GM12801 (cell line): ENCODE results near the gene PRKCH.

Experiments
- CTCF ChIP-seq: IDR thresholded peaks from one replicate; pipeline ENCODE4 v1.5.1; 2011; ENCODE audit warnings: control low read depth; ENCODE audit not compliant: insufficient read length; ENCODE audit errors: extremely low read depth

Gene PRKCH

GRCh38 chr14:61460718-61461611 lies 139.6 kb downstream of the PRKCH start:
- no peak for TF ChIP-seq CTCF

DNA sequence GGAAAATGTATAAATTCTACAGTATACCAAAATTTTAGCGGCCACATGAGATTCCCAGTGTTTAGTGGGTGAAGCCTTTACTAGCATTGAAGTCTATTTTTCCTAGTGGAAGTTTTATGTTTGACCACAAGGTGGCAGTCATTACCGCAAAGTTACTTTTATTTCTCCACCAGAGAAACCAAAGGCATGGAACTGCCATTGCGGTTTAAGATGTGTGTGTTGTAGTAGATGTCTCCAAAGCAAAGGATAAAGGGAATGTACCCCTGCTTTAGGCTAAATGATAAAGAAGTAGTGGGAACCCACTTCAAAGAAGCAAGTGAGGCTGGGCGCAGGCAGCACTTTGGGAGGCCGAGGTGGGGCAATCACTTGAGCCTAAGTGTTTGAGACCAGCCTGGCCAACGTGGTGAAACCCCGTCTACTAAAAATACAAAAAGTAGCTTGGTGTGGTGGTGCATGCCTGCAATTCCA lies 140.5 kb downstream of the PRKCH start:
- TF ChIP-seq CTCF: no peak

- TF ChIP-seq CTCF: no peak
These were observed 141.3 kb downstream of the PRKCH start for GRCh38 chr14:61462566-61463193.

DNA sequence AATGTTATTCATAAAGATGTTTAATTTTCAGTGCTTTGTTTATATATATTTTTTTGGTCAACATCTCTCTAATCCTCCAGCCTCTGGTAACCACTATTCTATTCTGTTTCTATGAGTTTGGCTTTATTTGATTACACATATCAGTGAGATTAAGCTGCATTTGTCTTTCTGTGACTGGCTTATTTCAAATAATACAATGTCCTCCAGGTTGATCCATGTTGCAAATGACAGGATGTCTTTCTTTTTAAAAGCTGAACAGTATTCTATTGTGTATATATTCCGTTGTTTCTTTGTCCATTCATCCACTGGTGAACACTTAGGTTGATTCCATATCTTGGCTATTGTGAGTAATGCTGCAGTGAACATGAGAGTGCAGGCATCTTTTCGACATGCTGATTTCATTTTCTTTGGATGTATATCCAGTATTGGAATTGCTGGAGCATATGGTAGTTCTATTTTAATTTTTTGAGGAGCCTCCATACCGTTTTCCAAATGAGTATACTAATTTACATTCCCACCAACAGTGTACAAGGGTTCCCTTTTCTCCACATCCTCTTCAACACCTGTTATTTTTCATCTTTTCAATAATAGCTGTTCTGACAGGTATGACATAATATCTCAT lies 142.4 kb downstream of the PRKCH start:
- no peak for TF ChIP-seq CTCF

DNA sequence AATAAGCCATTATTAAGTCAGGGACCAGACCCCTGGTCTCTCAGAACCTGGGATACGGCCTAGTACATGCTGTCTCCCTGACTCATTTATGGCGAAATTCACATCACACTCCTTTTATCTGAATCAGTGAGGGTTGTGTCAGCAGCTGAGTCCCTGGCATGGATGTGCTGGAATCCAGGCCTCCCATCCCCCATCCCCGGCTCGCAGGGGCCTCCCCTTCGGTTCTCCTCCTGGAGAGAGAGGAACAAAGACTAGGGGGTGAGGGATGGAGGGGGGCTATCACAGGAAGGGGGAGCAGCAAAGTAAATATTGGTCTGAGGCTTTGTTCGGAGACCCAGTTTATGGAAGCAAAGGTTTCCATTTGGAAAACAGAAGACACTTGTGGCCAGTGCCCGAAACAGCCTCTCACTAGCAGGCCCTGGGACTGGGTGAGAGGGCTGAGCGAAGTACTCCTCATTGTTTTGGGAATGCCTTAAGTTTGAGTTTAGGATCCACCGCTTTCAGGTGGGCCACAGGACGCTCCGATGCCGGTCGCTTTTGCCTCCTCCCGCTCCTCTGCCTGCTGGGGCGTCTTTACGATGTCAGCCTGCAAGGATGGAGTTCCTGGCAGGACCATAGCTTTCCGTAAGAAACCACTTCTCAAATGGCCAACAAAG lies 145.0 kb downstream of the PRKCH start:
- no peak for TF ChIP-seq CTCF

- TF ChIP-seq CTCF: no peak
These were observed 145.5 kb downstream of the PRKCH start for GRCh38 chr14:61466905-61467280.

DNA sequence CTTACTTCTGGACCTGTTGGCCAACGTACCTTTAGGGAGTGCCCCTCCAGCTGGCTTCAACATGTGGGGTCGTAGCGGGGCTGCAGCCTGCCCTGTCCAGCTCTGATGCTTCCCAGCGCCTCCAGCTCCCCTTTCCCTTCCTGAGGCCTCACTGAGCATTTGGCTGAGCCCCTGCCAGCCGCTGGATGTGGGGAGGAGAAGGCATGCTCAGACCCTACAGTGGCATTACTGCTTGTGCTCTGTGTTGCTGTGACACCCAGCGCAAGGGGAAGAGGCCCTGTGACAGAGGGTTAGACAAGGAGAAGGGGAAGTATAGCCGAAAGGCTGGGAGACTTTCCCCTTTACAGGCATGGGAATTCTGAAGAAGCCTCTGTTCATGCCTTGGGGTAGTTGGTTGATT lies 145.9 kb downstream of the PRKCH start:
- TF ChIP-seq CTCF: no peak
